RPMI7951 (cell line): ENCODE data around the gene SLC36A1. TPM values are rescaled to one million over a fixed set of nuclear protein-coding genes. Genes with fewer than 3 reads are reported as not detected.
"Not testable (repeated sequence)": the region's sequence is repeated elsewhere in the genome, so short reads cannot be mapped to it uniquely, and the experiment has no call there.

Source experiments
- DNase-seq: peaks from one replicate; pipeline ENCODE4 v3.0.0-alpha.2; 2012; ENCODE audit warnings: low read depth
- total RNA-seq: library from RNA; depleted of rRNA; stranded (reverse); fragments of >200 nt; shearing (Covaris generic); gene quantifications from 2 replicates; pipeline ENCODE4 v1.2.3, GENCODE V29; 2014

The SLC36A1 gene
- total RNA-seq, 1 experiment from 2014 or later = 2.5 TPM

GRCh38 chr5:151483647-151484046 is 36.2 kb downstream of the SLC36A1 start:
- DNase-seq = no peak

DNA sequence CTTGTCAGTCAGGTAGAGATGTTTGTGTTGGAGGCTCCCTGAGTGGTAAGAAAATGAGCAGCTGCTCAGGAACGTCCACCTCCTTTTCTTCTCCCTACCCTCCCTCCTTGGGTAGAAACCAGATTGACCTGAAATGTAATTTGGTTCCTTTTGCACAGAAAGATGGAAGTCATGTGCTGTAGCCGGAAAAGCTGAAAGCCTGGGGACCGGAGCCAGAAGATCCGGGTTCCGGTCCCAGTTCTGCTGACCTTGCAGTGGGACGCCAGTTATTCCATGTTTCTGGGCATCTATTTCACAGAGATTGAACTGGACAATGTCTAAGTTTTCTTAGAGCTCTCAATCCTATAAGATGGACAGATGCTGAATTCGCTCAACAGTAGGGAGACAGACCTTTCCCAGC is 40.1 kb downstream of the SLC36A1 start:
- no peak for DNase-seq

DNA sequence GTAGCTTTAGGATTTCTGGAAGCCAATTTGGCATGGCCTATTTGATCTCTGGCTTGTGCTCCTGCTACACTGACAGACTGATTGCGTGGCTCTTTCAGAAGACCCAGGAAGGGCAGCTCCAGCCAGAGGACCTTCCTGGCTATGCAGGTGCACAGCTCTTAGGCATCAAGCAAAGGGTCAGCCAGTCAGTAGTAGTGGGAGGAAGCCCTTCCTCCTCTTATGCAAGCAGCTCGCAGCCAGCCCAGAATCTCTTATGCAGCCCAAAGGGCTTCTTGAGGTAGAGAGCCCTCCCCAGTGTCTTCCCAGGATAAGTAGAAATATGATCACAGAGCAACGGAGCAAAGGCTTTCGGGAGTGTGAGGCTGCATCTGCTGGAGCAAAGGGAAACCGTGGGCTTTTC is 43.2 kb downstream of the SLC36A1 start:
- no peak for DNase-seq

DNA sequence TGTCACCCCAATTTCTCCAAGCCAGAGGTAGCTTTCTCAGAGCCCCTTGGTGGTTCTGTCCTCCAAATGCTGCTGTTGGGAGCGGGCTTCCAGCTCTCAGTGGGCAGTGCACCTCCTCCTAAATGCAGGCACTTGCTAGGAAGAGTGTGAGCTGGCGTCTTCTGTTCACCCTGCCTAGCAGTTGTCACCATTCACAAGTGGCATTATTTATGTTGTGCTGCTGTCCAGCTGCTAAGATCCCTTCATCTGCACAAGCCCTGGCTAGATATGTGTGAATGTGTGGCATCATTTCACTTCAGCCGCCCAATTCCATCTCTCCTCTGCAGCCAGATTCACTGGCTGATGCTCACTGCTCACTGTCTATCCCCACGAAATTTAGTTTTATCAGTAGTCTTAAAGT is 43.7 kb downstream of the SLC36A1 start:
- no peak for DNase-seq

DNA sequence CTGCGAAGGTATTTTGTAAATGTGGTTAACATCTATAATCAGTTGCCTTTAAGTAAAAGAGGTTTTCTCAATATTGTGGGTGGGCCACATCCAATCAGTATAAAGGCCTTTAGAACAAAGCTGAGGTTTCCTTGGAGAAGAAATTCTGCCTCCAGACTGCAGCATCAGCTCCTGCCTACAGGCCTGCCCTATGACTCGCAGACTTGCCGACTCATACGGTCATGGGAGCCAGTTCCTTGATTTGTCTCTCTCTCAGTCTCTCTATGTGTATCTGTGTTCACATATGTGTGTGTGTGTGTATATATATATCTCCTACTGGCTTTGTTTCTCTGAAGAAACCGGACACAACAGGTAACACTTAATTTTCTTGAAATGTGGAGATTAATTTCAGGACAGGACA is 45.3 kb downstream of the SLC36A1 start:
- DNase-seq = peak; percentile 28

- no peak for DNase-seq
Observed at GRCh38 chr5:151493665-151494064, 46.3 kb downstream of the SLC36A1 start.

- DNase-seq = no peak
Observed at GRCh38 chr5:151495320-151495719, 47.9 kb downstream of the SLC36A1 start.

DNA sequence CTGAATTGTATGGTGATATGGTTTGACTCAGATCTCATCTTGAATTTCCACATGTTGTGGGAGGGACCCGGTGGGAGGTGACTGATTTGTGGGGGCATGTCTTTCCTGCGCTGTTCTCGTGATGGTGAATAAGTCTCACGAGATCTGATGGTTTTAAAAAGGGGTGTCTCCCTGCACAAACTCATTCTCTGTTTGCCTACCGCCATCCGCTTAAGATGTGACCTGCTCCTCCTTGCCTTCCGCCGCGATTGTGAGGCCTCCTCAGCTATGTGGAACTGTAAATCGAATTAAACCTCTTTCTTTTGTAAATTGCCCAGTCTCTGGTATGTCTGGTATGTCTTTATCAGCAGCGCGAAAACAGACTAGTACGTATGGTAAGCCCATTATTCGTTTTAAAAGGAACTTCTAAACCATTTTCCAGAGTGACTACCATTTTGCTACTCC is 48.7 kb downstream of the SLC36A1 start:
- no peak for DNase-seq

GRCh38 chr5:151497391-151498002 is 50.1 kb downstream of the SLC36A1 start:
- peak; percentile 20 for DNase-seq

DNA sequence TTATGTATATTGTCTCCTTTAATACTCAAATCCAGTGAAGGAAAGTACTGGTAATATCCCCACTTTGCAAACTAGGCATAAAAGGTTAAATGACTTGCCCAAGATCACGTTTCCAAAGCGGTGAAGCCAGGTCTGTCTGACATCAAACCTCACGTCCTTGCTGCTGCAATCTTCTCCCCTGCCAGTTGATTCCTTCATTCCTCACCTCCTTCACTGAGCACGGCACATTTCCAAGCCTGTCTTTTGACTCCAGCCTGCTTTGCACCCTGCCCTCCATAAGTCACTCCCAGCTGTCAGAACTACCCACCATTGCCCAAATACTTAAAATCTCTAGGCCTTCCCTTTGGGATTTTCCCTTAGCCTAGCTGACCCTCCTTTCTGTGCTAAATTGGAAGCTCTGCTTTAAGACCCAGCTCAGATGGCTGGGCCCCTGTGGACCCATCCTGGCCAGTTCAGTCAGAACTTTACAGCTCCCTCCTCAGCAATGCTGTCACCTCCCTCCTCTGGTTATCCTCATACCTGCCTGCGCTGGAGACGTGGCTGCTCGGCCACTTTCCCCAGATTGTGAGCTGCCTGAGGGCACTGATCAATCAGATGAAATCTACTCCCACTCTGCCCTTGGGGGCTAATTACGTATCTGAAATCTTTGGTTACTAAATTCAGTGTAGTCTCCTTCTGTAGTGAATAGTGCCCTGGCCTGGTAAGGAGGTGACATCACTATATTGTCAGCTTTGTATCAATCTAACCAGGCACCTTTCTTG is 51.2 kb downstream of the SLC36A1 start:
- no peak for DNase-seq

DNA sequence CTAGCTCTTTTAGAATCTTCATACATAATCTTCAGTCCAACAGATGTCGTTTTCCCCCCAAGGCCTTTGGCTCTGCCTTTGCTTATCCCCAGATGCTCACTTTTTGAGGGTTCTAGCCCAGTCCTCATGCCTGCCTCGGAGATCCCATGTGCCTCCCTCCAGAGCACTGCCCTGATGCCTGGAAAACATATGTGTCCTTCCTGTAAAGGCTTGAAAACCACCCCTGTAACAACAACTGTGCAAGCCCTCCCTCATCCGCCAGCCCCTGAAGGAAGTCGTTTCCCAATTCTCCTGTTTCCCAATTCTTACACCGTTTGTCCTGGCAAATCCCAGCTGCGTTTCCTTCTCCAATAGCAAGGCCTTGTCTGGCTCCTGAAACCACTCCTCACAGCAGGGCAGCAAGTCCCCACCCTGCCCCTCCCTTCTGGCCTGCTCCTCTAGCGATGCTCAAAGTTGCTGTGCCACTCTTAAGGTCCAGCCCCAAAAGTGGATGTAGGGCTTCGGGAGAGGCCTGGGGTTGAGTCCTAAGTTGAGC is 52.2 kb downstream of the SLC36A1 start:
- DNase-seq = no peak

GRCh38 chr5:151504006-151504405 is 56.6 kb downstream of the SLC36A1 start:
- no peak for DNase-seq

DNA sequence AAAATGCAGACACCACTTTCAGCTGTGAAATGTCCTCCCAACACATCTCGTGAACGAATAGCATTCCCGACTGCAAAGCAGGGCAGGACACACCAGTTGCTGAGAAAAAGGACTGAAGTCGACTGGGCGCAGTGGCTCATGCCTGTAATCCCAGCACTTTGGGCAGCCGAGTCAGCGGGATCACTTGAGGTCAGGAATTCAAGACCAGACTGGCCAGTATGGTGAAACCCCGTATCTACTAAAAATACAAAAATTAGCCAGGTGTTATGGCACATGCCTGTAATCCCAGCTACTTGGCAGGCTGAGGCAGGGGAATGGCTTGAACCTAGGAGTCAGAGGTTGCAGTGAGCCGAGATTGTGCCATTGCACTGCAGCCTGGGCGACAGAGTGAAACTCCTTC is 60.9 kb downstream of the SLC36A1 start:
- not testable (repeated sequence) for DNase-seq

DNA sequence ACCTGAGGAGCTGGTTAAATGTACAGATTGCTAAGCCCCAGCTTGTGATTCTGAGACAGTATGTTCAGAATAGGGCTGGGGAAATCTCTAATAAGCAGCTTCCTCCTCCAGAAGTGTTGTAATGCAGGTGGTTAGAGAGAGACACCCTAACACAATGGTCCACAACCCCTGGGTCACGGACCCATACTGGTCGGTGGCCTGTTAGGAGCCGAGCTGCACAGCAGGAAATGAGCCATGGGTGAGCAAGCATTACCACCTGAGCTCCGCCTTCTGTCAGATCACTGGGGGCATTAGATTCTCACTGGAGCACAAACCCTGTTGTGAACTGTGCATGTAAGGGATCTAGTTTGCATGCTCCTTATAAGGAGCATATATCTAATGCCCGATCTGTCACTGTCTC is 61.8 kb downstream of the SLC36A1 start:
- no peak for DNase-seq

- DNase-seq = no peak
Observed at GRCh38 chr5:151509836-151510235, 62.4 kb downstream of the SLC36A1 start.

DNA sequence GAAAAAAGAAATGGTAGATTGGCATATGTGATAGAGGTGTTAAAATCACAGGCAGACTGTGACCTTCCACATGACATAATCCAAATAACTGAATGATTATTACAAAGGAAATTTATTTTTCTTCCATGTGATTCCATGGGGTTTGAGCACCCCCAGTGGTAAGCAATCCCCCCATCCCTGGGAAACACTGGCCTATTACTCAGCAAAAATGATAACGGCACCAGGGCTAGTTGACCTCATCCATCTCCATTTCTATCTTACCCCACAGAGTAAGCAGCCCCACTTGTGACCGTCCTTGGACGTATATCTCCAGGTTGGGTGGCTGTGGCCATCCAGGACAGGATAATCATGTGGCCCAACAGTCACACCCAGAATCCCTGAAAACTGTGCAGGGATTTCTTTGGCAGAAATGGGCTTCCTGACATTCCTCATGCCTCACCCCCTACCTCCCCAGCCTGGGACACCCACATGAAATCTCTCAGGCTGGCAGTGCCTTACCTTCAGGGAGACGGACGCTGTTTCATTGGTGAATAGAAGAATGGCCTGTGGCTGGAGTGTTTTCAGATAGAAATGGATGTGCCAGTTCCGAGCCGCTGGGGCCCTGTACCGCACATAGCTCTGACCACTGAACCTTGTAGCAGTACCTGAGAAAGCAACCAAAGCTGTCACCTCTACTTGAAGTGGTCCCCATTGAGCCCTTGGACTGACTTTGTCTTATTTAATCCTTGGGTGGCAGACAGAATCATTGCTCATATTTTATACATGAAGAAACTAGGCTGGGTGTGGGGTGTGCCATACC is 69.9 kb downstream of the SLC36A1 start:
- no peak for DNase-seq

DNA sequence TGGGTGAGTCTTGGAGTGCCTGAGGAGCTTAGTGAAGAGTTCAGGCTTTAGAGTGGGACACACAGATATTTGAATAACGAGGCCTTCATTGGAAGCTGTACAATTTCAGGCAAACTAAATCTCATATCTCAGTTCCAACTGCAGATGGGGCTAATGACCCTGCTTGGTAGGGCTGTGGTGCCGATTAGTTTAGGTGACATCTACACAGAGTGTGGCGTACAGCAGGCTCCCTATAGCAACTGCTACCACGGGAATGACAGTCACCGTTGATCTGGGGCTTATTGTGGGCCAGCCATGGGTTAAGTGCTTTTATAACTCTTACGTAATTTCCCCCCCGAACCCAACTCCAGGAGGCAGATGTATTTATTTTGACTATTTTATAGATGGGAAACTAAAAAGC is 72.9 kb downstream of the SLC36A1 start:
- DNase-seq = peak; percentile 4

DNA sequence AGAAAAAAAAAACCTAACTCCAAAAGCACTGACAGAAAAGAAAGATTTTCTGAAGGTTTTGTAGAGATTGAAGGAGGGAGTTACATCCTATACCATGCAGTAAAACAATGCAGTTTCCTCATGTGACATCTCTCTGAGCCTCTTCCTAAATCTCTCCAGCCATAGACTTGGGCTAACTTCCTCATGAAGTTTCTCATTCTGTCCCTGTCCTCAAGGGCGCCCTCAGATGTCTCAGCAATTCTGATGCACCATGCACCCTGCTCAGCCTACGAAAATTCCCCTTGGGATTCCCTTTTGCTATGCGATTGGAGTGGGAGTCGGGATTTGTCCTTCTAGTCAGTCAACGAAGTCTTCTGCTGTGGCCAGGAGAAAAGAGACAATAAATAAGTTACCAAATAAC is 74.8 kb downstream of the SLC36A1 start:
- no peak for DNase-seq

- DNase-seq = peak; percentile 43
Observed at GRCh38 chr5:151523335-151523734, 75.9 kb downstream of the SLC36A1 start.

GRCh38 chr5:151528153-151528552 is 80.8 kb downstream of the SLC36A1 start:
- DNase-seq = no peak

GRCh38 chr5:151528996-151529395 is 81.6 kb downstream of the SLC36A1 start:
- DNase-seq = no peak

- DNase-seq = no peak
Observed at GRCh38 chr5:151531581-151531980, 84.2 kb downstream of the SLC36A1 start.
